Fibroblast of lung (primary cell): Measurements from ENCODE around the gene EPN3.

Experiments used
- CTCF ChIP-seq, 2 donors: IDR thresholded peaks in 1 of 2; conservative IDR thresholded peaks in 1 of 2; 1 replicate in 1 of 2; 2 replicates in 1 of 2; pipeline ENCODE4 v1.5.1; 2011 to 2012; ENCODE audit warnings: low read length in 2 of 2, control low read depth in 1 of 2, inconsistent platforms in 1 of 2, low read depth in 1 of 2, mild to moderate bottlenecking in 1 of 2
- EZH2 ChIP-seq: IDR thresholded peaks from 2 replicates; pipeline ENCODE4 v1.5.1; 2012; ENCODE audit warnings: low read length, control low read depth, mild to moderate bottlenecking; ENCODE audit errors: missing control alignments

GRCh38 chr17:50564916-50565315 lies 32.4 kb downstream of the EPN3 start:
- no peak for TF ChIP-seq CTCF (conservative IDR thresholded peaks at IDR 0.05 in 1 of 2, IDR thresholded peaks at IDR 0.05 in 1 of 2; ENCODE audit: low read depth in 1 of 2, low read length in 2 of 2)
- no peak for TF ChIP-seq EZH2
